Amygdala (tissue), 56 donors: Measurements from ENCODE around the gene CLDN14.
A peak's percentile ranks its signal among the peaks of the same experiment; 100 is the strongest.

ENCODE experiments used
- DNase-seq, 56 donors: peaks; one replicate each; lab custom pipeline; 2025; lab: John Stamatoyannopoulos, UW

Gene CLDN14

GRCh38 chr21:36437745-36438128 lies 42.2 kb downstream of the CLDN14 start:
- DNase-seq, result no peak

- no peak for DNase-seq
These were observed 42.8 kb downstream of the CLDN14 start for GRCh38 chr21:36436829-36437744.

DNA sequence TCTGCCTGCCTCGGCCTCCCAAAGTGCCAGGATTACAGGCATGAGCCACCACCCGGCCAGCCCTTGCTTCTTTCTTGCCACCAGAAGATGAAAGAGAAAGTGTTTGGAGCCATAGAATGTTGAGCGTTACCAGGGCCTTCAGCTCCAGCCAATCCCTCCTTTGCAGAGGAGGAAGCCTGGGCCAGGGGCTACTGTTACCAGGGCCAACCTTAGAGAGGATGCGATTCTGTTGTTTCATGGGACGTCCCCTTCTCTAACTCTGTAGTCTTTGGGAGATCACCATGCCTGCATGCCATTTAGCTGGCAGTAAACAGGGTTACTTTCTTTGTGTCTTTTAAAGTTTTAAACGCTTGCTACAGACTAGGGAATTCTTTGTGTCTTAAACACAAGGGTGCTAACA lies 45.8 kb downstream of the CLDN14 start:
- DNase-seq, result no peak

DNA sequence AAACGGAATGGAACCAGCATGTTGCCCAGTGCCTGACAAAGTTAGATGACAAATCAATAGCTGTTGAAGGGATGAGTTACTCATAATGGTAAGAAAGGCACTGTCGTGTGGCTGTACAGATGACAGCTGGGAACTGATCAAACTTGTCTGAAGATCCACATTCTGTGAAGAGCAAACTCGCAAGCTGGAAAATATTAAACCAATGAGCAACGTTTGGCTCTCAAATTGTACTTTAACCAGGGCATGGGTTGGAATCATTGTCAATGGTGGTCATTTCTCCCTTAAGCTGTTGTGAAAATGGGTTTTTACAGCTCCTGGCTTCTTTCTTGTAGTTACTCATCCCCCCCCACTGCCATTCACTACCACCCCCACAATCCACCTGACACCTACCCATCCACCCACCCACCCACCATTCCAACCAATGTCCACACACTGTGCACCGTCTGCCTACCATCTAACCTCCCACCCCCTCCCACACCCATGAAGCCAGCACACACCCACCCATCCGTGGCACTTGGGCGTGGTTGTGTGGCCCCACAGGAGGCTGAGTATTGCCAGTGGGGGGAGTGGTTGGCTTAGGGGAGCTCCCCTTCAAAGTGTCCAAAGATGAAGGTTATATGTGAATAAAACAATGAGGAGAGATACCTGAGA lies 46.7 kb downstream of the CLDN14 start:
- DNase-seq, result peak in 1 of 56 donors; percentile 2

DNA sequence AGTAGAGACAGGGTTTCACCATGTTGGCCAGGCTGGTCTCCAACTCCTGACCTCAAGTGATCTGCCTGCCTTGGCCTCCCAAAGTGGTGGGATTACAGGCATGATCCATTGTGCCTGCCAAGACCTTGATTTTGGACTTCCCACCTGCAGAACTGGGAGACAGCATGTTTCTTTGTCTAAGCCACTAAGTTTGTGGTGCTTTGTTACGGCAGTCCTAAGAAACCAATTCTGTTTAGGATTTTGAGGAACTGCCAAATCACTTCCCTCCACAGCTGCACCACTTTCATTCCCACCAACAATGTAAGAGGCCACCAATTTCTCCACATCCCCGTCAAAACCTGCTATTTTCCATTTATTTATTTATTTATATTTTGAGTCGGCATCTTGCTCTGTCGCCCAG lies 48.7 kb downstream of the CLDN14 start:
- DNase-seq, result no peak

- no peak for DNase-seq
These were observed 49.1 kb downstream of the CLDN14 start for GRCh38 chr21:36430841-36431240.

DNA sequence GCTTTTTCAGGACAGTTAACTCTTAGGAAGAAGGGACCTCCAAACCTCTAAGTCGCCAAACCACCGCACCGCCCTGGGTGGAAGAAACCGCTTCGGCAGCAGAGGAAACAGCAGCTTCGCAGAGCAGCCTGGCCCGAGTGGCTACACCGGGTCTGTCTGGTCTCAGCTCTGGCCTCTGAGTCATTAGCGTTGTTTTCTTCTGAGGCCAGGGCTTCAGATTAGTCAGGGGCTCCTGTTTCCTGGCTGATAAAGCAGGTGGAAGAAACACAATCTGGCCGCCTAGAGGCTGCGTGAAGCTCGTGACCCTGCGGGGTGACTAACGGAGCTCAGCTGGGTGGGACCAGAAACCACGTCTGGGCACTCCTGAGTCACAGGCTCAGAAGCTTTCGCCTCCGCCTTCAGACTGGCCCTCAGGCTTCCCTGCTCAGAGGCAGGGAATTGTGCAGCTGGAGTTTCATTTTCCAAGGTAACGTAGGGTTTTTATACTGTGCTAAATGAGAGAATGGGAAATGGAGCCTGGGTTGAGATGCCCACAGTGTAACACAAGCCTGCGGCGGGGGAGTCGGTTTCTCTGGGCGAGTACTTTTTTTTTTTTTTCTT lies 49.9 kb downstream of the CLDN14 start:
- DNase-seq, result peak in 4 of 56 donors; percentile 6 to 30 (median 11)

DNA sequence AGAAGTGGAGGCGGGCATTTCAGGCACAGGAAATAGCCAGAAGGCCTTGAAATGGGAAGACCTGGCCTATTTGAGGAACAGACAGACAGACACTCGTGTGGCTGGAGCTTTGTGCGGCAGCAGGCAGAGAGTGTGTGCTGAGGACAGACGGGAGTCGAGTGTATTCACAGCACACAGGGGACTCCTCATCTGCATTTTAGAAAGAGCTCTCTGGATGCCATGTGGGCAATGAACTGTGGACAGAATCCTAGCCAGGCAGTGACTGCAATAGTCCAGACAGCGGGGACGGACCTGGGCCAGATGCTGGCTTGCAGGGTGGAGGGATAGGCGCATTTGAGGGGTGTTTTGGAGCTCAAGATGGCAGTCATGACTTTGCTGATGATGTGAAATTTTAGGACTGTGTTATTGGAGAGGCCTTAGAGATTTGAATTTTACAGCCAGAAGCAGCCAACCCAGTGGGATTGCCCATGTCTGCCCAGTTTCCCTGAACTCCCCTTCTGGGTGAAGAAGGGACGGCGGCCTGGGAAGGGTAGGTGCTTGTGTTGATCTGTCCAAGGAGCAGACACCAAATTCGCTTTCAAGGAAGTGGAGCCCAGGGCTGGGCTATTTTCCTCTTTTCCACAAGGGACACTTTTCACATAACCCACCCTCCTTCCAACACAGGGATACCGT lies 51.0 kb downstream of the CLDN14 start:
- DNase-seq, result no peak

DNA sequence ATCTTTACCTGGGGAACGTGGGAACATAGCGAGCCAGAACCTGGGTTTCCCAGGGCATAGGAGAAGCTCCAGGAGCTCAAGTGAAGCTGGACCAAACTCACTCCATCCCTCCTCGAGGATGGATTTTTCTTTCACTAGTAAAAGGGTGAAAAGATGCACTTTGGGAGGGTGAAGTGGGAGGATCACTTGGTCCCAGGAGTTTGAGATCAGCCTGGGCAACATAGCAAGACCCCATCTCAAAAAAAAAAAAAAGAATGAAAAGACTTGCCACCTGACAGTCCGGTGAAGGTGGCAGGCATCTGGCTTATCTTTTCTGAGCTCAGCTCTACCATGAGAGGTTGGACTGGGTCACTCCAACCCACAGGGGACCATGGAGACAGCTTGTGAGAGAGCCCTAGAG lies 52.4 kb downstream of the CLDN14 start:
- no peak for DNase-seq

GRCh38 chr21:36425286-36425685 lies 54.6 kb downstream of the CLDN14 start:
- no peak for DNase-seq

GRCh38 chr21:36424592-36424991 lies 55.3 kb downstream of the CLDN14 start:
- no peak for DNase-seq

GRCh38 chr21:36423771-36424433 lies 56.0 kb downstream of the CLDN14 start:
- no peak for DNase-seq

DNA sequence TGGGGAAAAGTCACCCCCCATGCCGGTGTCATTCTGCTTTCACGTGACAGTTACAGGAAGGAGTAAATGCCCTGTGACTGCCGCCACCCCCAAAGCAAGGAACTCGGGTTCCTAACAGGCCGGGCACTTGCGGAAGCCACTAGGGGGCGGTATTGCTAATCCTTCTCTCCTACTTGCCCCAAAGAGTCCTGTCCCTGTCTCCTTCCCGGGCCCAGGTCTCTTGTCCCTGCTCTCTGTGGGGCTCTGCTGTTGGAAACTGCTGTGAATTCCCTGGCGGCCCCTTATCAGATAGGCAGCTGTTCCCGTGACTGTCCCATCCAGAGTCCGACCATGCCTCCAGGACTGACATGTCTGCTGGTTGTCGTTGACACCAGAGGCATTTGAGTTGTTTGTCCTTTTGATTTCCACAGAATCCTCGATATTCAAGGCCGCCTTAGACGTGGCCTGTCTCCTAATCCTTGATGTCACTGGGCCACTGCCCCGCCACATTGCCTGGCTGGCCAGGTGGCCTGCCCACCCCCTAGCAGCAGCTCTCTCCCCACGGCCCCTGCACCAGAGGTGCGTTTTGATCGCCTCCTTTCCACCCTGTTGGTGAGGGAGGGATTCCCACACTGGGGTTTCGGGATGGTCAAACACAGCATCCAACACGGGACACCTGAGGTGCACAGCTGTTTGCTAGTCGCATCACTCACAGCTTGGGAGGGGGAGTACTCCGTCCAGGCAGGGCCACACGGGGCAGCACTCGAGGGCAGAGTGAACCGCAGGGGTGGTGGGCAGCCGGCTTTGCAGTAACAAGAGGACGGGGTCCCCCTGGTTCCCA lies 57.4 kb downstream of the CLDN14 start:
- peak in 3 of 56 donors; percentile 5 to 11 (median 8) for DNase-seq

DNA sequence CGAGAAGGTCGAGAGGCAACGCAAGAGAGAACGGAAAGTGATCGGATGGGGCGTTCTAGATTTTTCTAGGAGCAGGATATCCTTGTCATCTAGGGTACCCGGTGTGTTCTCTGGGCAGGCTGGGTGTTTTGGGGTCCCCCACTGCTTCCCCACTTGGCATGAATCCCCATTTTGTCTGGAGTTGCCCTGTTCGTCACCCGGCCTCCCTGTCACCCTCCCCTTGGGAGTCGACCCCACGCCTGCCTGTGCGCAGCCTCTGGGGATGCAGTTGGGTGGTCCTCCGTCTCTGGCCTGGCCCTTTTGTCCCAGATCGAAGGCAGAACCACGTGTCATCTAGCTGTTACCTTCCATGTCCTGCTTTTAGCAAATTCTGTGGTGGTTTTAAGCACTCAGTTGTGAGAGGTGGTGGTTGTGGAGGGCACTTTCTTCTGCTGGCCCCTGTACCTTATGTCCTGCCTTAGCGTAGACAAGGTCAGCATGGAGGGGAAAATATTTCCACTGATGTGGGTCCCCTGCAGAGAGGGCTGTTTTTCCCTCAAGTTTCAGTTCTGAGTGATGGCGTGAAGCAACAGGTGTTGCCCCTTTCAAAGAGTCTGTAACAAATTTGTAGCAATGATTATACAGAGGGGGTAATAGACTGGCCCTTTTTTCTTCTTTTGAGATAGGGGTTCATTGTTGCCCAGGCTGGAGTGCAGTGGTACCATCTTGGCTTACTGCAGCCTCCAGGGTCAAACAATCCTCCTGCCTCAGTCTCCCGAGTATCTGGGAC lies 59.2 kb downstream of the CLDN14 start:
- DNase-seq, result no peak

- peak in 45 of 56 donors; percentile 3 to 74 (median 34) for DNase-seq
These were observed 59.9 kb downstream of the CLDN14 start for GRCh38 chr21:36419996-36420395.

- DNase-seq, result no peak
These were observed 60.7 kb downstream of the CLDN14 start for GRCh38 chr21:36419241-36419640.

- no peak for DNase-seq
These were observed 64.5 kb downstream of the CLDN14 start for GRCh38 chr21:36415375-36415774.

DNA sequence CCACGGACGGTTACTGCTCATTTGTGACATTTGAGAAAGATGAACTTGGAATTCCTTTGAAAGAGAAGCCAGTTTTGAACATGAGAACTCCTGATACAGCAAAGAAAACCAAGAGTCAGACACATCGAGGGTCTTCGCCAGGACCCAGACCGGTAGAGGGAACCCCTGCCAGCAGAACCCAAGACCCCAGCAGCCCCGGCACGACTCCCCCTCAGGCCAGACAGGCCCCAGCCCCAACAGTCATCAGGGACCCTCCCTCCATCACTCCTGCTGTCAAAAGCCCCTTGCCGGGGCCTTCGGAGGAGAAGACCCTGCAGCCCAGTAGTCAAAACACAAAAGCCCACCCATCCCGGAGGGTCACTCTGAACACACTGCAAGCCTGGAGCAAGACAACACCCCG lies 67.0 kb downstream of the CLDN14 start:
- no peak for DNase-seq

GRCh38 chr21:36411301-36411700 lies 68.6 kb downstream of the CLDN14 start:
- no peak for DNase-seq
